ENCODE measurements around the gene PROX1. TPM values are rescaled to one million over a fixed set of nuclear protein-coding genes. Genes with fewer than 3 reads are reported as not detected.
A peak's percentile ranks its signal among the peaks of the same experiment; 100 is the strongest.

The PROX1 gene
- total RNA-seq, 2 donors from 2014 or later: 13.7 to 27.4 TPM

- TF ChIP-seq POLR2A (IDR thresholded peaks at IDR 0.05) (no peak), CTCF (IDR thresholded peaks at IDR 0.05) (no peak)
- Histone ChIP-seq H3K4me3 (no peak overlapping the region), H3K27ac (no peak overlapping the region), H3K27me3 (peaks cover 0 to 7% of the 10 kb centered on the region in 2 donors), H3K36me3 (replicated peaks in 1 of 2; ENCODE audit: insufficient read depth in 1 of 2, low read depth in 2 of 2) (no peaks in the 10 kb centered on the region), H3K4me1 (peaks cover 45% of the 10 kb centered on the region), H3K9me3 (no peaks in the 10 kb centered on the region)
- ATAC-seq (no peak), DNase-seq (no peak)
- intact Hi-C loops (cut with DNase I): no loop called here
- WGBS, 2 donors: 53 to 68% methylated on average over 42 to 46 of the region's 48 CpGs
Measured at GRCh38 chr1:213979751-213980586, 7.8 kb upstream of the PROX1 start.

GRCh38 chr1:213980906-213981305, 6.9 kb upstream of the PROX1 start:
- Histone ChIP-seq H3K27me3 (peaks cover 0 to 7% of the 10 kb centered on the region in 2 donors), H3K4me3 (no peak overlapping the region), H3K9me3 (no peaks in the 10 kb centered on the region), H3K4me1 (peaks cover 45% of the 10 kb centered on the region), H3K27ac (peak overlapping the region in 2 of 4 donors; percentile 15 to 22), H3K36me3 (replicated peaks in 1 of 2; ENCODE audit: insufficient read depth in 1 of 2, low read depth in 2 of 2) (no peaks in the 10 kb centered on the region)
- DNase-seq (no peak), ATAC-seq (no peak)
- 53 to 78% methylated on average over 4 of the region's 4 CpGs for WGBS, 2 donors
- TF ChIP-seq CTCF (IDR thresholded peaks at IDR 0.05) (no peak), POLR2A (IDR thresholded peaks at IDR 0.05) (no peak)
- intact Hi-C loops (cut with DNase I): no loop called here

GRCh38 chr1:213982289-213982671, 5.5 kb upstream of the PROX1 start:
- WGBS, 2 donors: 28 to 37% methylated on average over 7 to 8 of the region's 8 CpGs
- intact Hi-C loops (cut with DNase I): no loop called here
- Histone ChIP-seq H3K4me1 (peaks cover 42% of the 10 kb centered on the region), H3K27me3 (peaks cover 0 to 7% of the 10 kb centered on the region in 2 donors), H3K9me3 (no peaks in the 10 kb centered on the region), H3K27ac (peak overlapping the region in 3 of 4 donors; percentile 83 to 97 (median 91)), H3K4me3 (no peak overlapping the region), H3K36me3 (replicated peaks in 1 of 2; ENCODE audit: insufficient read depth in 1 of 2, low read depth in 2 of 2) (no peaks in the 10 kb centered on the region)
- DNase-seq: no peak
- no peak for ATAC-seq
- no peak for TF ChIP-seq CTCF (IDR thresholded peaks at IDR 0.05)
- no peak for TF ChIP-seq POLR2A (IDR thresholded peaks at IDR 0.05)

GRCh38 chr1:213982672-213983492, 4.9 kb upstream of the PROX1 start:
- peak; percentile 48 to 58 (median 54) for DNase-seq
- TF ChIP-seq POLR2A (IDR thresholded peaks at IDR 0.05) (peak; percentile 19 to 58 (median 56)), CTCF (IDR thresholded peaks at IDR 0.05) (peak in 5 of 7 experiments; percentile 11 to 32 (median 21))
- Histone ChIP-seq H3K27me3 (peaks cover 0 to 7% of the 10 kb centered on the region in 2 donors), H3K36me3 (replicated peaks in 1 of 2; ENCODE audit: insufficient read depth in 1 of 2, low read depth in 2 of 2) (no peaks in the 10 kb centered on the region), H3K4me1 (peaks cover 36% of the 10 kb centered on the region), H3K27ac (peak overlapping the region; percentile 53 to 97 (median 87)), H3K9me3 (no peaks in the 10 kb centered on the region), H3K4me3 (peak overlapping the region in 1 of 2 donors; percentile 2)
- WGBS, 2 donors: 3 to 7% methylated on average over 26 to 72 of the region's 79 CpGs
- ATAC-seq: peak; percentile 38
- intact Hi-C loops (cut with DNase I): no loop called here

Data from body of pancreas (tissue), 4 donors.